Nephron progenitor cell (in vitro differentiated cells): ENCODE results near the gene ERC2.

Source experiments
- DNase-seq: peaks from one replicate; pipeline ENCODE4 v3.0.0; 2021
- H3K27ac Mint-ChIP-seq: 2 replicates; pipeline ENCODE4 v1.8.0; 2021; ENCODE audit warnings: mild to moderate bottlenecking, moderate library complexity, mixed read lengths
- H3K27me3 Mint-ChIP-seq: 2 replicates; pipeline ENCODE4 v1.8.0; 2021; ENCODE audit warnings: mild to moderate bottlenecking, low read depth, mixed read lengths; ENCODE audit not compliant: poor library complexity
- H3K36me3 Mint-ChIP-seq: 2 replicates; pipeline ENCODE4 v1.8.0; 2021; ENCODE audit warnings: low read depth, mixed read lengths
- H3K4me1 Mint-ChIP-seq: 2 replicates; pipeline ENCODE4 v1.8.0; 2021; ENCODE audit warnings: mixed read lengths
- H3K4me3 Mint-ChIP-seq: 2 replicates; pipeline ENCODE4 v1.8.0; 2021; ENCODE audit warnings: mild to moderate bottlenecking, moderate library complexity, mixed read lengths
- H3K9me3 Mint-ChIP-seq: 2 replicates; pipeline ENCODE4 v1.8.0; 2021; ENCODE audit warnings: mild to moderate bottlenecking, moderate library complexity, mixed read lengths
- CTCF ChIP-seq: fragments of 200-600 bp; sonication (generic); IDR thresholded peaks from 2 replicates; pipeline ENCODE4 v1.5.0; 2021; ENCODE audit warnings: antibody characterized with exemption

Gene ERC2

GRCh38 chr3:55728461-55729100 is 739.7 kb downstream of the ERC2 start:
- no peaks in the 10 kb centered on the region for H3K27me3 Mint-ChIP-seq
- H3K9me3 Mint-ChIP-seq = no peaks in the 10 kb centered on the region
- H3K27ac Mint-ChIP-seq = peak overlapping the region; percentile 20

GRCh38 chr3:55726501-55726775 is 741.8 kb downstream of the ERC2 start:
- no peak for DNase-seq
- TF ChIP-seq CTCF = no peak
- Mint-ChIP-seq H3K27ac (peak overlapping the region; percentile 38), H3K4me3 (no peak overlapping the region), H3K9me3 (no peaks in the 10 kb centered on the region), H3K4me1 (peaks cover 76% of the 10 kb centered on the region), H3K27me3 (no peaks in the 10 kb centered on the region), H3K36me3 (no peaks in the 10 kb centered on the region)

More at GRCh38 chr3:55728461-55729100, 739.7 kb downstream of the ERC2 start:
- peaks cover 65% of the 10 kb centered on the region for H3K4me1 Mint-ChIP-seq
- no peaks in the 10 kb centered on the region for H3K36me3 Mint-ChIP-seq
- no peak for DNase-seq
- no peak overlapping the region for H3K4me3 Mint-ChIP-seq
- TF ChIP-seq CTCF = no peak

- H3K36me3 Mint-ChIP-seq = no peaks in the 10 kb centered on the region
- no peak overlapping the region for H3K4me3 Mint-ChIP-seq
- TF ChIP-seq CTCF = no peak
- DNase-seq = no peak
- H3K4me1 Mint-ChIP-seq = peaks cover 80% of the 10 kb centered on the region
- H3K27ac Mint-ChIP-seq = peak overlapping the region; percentile 38
- no peaks in the 10 kb centered on the region for H3K27me3 Mint-ChIP-seq
- no peaks in the 10 kb centered on the region for H3K9me3 Mint-ChIP-seq
Measured at GRCh38 chr3:55725681-55726500, 742.4 kb downstream of the ERC2 start.

- TF ChIP-seq CTCF = no peak
- no peak overlapping the region for H3K27ac Mint-ChIP-seq
- peaks cover 80% of the 10 kb centered on the region for H3K4me1 Mint-ChIP-seq
- no peak overlapping the region for H3K4me3 Mint-ChIP-seq
- H3K27me3 Mint-ChIP-seq = no peaks in the 10 kb centered on the region
- H3K36me3 Mint-ChIP-seq = no peaks in the 10 kb centered on the region
- no peak for DNase-seq
- H3K9me3 Mint-ChIP-seq = no peaks in the 10 kb centered on the region
Measured at GRCh38 chr3:55724821-55725220, 743.4 kb downstream of the ERC2 start.

GRCh38 chr3:55724407-55724784 is 743.9 kb downstream of the ERC2 start:
- no peak overlapping the region for H3K27ac Mint-ChIP-seq
- H3K27me3 Mint-ChIP-seq = peaks cover 4% of the 10 kb centered on the region
- H3K4me3 Mint-ChIP-seq = no peak overlapping the region
- H3K36me3 Mint-ChIP-seq = no peaks in the 10 kb centered on the region
- no peak for TF ChIP-seq CTCF
- peaks cover 81% of the 10 kb centered on the region for H3K4me1 Mint-ChIP-seq
- H3K9me3 Mint-ChIP-seq = no peaks in the 10 kb centered on the region
- DNase-seq = no peak
